ENCODE measurements around the gene ZNF710. TPM values are rescaled to one million over a fixed set of nuclear protein-coding genes. Genes with fewer than 3 reads are reported as not detected.

The ZNF710 gene
- total and polyA plus RNA-seq, 2 experiments from 2014 or later = 15.9 to 18.2 TPM

DNA sequence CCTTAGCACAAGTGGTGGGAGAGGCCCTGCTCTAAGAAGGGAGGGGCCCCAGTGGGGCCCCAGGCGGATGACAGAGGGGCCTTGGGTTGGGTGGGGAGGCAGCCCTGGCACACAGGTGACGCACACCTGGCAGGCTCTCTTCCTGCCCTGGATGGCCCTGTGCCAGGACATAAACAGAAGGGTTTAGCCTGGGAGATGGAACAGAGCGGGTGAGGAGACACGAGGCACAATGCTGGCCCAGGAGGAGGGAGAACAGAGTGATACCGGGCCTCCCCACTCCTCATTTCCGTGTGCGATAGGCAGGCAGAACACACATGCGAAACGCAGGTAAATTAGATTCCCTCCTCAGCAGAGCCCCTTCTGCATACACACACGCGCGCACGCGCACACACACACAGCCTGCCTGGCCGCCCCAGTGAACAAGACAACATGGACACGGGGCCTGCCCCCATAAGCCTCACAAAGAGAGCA is 61.4 kb downstream of the ZNF710 start:
- Mint-ChIP-seq H3K4me3 (no peak overlapping the region; the same call in 2 of the 3 replicates), H3K36me3 (ENCODE audit: low read depth) (no peaks in the 10 kb centered on the region; the same call in 1 of the 3 replicates), H3K4me1 (peaks cover 53% of the 10 kb centered on the region), H3K9me3 (no peaks in the 10 kb centered on the region), H3K27ac (peak overlapping the region; percentile 93), H3K27me3 (ENCODE audit: insufficient read depth, low read depth, poor library complexity) (peaks cover 26% of the 10 kb centered on the region)
- Histone ChIP-seq H4K20me1 (replicated peaks; ENCODE audit: insufficient read depth) (no peaks in the 10 kb centered on the region; the same call in 1 of the 2 replicates), H3K27ac (ENCODE audit: low read depth) (peak overlapping the region; percentile 85; the same call in 1 of the 2 replicates), H3F3A (replicated peaks; ENCODE audit: low read depth) (peaks cover 9% of the 10 kb centered on the region; the same call in 1 of the 2 replicates), H3K79me2 (replicated peaks; ENCODE audit: insufficient read depth) (0 out of 2 replicates have a peak, but pooled peaks cover 4% of the 10 kb centered on the region), H3K4me3 (peak overlapping the region; percentile 21; the same call in 1 of the 2 replicates), H2AFZ (no peak overlapping the region), H3K9me2 (ENCODE audit: insufficient read depth) (no peaks in the 10 kb centered on the region), H3K4me1 (ENCODE audit: insufficient read depth) (peaks cover 41% of the 10 kb centered on the region), H3K36me3 (ENCODE audit: insufficient read depth) (no peaks in the 10 kb centered on the region), H3K27me3 (ENCODE audit: insufficient read depth) (no peaks in the 10 kb centered on the region), H3K4me2 (peak overlapping the region; percentile 68)
- TF ChIP-seq EZH2phosphoT487 (IDR thresholded peaks at IDR 0.05; ENCODE audit: unreplicated experiment) = no peak
- no peak for TF ChIP-seq POLR2AphosphoS5 (IDR thresholded peaks at IDR 0.05; ENCODE audit: low read depth)
- TF ChIP-seq ZNF114 (CRISPR knock-in tag; IDR thresholded peaks at IDR 0.05) = no peak
- TF ChIP-seq JUNB (IDR thresholded peaks at IDR 0.05; ENCODE audit: unreplicated experiment) = no peak
- TF ChIP-seq, protein P1, sequence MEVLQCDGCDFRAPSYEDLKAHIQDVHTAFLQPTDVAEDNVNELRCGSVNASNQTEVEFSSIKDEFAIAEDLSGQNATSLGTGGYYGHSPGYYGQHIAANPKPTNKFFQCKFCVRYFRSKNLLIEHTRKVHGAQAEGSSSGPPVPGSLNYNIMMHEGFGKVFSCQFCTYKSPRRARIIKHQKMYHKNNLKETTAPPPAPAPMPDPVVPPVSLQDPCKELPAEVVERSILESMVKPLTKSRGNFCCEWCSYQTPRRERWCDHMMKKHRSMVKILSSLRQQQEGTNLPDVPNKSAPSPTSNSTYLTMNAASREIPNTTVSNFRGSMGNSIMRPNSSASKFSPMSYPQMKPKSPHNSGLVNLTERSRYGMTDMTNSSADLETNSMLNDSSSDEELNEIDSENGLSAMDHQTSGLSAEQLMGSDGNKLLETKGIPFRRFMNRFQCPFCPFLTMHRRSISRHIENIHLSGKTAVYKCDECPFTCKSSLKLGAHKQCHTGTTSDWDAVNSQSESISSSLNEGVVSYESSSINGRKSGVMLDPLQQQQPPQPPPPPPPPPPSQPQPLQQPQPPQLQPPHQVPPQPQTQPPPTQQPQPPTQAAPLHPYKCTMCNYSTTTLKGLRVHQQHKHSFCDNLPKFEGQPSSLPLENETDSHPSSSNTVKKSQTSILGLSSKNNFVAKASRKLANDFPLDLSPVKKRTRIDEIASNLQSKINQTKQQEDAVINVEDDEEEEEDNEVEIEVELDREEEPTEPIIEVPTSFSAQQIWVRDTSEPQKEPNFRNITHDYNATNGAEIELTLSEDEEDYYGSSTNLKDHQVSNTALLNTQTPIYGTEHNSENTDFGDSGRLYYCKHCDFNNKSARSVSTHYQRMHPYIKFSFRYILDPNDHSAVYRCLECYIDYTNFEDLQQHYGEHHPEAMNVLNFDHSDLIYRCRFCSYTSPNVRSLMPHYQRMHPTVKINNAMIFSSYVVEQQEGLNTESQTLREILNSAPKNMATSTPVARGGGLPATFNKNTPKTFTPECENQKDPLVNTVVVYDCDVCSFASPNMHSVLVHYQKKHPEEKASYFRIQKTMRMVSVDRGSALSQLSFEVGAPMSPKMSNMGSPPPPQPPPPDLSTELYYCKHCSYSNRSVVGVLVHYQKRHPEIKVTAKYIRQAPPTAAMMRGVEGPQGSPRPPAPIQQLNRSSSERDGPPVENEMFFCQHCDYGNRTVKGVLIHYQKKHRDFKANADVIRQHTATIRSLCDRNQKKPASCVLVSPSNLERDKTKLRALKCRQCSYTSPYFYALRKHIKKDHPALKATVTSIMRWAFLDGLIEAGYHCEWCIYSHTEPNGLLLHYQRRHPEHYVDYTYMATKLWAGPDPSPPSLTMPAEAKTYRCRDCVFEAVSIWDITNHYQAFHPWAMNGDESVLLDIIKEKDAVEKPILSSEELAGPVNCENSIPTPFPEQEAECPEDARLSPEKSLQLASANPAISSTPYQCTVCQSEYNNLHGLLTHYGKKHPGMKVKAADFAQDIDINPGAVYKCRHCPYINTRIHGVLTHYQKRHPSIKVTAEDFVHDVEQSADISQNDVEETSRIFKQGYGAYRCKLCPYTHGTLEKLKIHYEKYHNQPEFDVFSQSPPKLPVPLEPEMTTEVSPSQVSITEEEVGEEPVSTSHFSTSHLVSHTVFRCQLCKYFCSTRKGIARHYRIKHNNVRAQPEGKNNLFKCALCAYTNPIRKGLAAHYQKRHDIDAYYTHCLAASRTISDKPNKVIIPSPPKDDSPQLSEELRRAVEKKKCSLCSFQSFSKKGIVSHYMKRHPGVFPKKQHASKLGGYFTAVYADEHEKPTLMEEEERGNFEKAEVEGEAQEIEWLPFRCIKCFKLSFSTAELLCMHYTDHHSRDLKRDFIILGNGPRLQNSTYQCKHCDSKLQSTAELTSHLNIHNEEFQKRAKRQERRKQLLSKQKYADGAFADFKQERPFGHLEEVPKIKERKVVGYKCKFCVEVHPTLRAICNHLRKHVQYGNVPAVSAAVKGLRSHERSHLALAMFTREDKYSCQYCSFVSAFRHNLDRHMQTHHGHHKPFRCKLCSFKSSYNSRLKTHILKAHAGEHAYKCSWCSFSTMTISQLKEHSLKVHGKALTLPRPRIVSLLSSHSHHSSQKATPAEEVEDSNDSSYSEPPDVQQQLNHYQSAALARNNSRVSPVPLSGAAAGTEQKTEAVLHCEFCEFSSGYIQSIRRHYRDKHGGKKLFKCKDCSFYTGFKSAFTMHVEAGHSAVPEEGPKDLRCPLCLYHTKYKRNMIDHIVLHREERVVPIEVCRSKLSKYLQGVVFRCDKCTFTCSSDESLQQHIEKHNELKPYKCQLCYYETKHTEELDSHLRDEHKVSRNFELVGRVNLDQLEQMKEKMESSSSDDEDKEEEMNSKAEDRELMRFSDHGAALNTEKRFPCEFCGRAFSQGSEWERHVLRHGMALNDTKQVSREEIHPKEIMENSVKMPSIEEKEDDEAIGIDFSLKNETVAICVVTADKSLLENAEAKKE (CRISPR knock-in tag; IDR thresholded peaks at IDR 0.05) = no peak
- no peak for TF ChIP-seq CREB1 (CRISPR knock-in tag; IDR thresholded peaks at IDR 0.05; ENCODE audit: low read depth)
- TF ChIP-seq, protein P2, sequence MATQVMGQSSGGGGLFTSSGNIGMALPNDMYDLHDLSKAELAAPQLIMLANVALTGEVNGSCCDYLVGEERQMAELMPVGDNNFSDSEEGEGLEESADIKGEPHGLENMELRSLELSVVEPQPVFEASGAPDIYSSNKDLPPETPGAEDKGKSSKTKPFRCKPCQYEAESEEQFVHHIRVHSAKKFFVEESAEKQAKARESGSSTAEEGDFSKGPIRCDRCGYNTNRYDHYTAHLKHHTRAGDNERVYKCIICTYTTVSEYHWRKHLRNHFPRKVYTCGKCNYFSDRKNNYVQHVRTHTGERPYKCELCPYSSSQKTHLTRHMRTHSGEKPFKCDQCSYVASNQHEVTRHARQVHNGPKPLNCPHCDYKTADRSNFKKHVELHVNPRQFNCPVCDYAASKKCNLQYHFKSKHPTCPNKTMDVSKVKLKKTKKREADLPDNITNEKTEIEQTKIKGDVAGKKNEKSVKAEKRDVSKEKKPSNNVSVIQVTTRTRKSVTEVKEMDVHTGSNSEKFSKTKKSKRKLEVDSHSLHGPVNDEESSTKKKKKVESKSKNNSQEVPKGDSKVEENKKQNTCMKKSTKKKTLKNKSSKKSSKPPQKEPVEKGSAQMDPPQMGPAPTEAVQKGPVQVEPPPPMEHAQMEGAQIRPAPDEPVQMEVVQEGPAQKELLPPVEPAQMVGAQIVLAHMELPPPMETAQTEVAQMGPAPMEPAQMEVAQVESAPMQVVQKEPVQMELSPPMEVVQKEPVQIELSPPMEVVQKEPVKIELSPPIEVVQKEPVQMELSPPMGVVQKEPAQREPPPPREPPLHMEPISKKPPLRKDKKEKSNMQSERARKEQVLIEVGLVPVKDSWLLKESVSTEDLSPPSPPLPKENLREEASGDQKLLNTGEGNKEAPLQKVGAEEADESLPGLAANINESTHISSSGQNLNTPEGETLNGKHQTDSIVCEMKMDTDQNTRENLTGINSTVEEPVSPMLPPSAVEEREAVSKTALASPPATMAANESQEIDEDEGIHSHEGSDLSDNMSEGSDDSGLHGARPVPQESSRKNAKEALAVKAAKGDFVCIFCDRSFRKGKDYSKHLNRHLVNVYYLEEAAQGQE (IDR thresholded peaks at IDR 0.05; ENCODE audit: unreplicated experiment) = no peak
- TF ChIP-seq, protein P3, sequence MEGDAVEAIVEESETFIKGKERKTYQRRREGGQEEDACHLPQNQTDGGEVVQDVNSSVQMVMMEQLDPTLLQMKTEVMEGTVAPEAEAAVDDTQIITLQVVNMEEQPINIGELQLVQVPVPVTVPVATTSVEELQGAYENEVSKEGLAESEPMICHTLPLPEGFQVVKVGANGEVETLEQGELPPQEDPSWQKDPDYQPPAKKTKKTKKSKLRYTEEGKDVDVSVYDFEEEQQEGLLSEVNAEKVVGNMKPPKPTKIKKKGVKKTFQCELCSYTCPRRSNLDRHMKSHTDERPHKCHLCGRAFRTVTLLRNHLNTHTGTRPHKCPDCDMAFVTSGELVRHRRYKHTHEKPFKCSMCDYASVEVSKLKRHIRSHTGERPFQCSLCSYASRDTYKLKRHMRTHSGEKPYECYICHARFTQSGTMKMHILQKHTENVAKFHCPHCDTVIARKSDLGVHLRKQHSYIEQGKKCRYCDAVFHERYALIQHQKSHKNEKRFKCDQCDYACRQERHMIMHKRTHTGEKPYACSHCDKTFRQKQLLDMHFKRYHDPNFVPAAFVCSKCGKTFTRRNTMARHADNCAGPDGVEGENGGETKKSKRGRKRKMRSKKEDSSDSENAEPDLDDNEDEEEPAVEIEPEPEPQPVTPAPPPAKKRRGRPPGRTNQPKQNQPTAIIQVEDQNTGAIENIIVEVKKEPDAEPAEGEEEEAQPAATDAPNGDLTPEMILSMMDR (conservative IDR thresholded peaks at IDR 0.05; ENCODE audit: low read depth in 2 of 2) = no peak
- no peak for TF ChIP-seq ZNF331 (CRISPR knock-in tag; IDR thresholded peaks at IDR 0.05; ENCODE audit: low read depth)
- no peak for TF ChIP-seq STAT1 (IDR thresholded peaks at IDR 0.05; ENCODE audit: unreplicated experiment)
- no peak for DNase-seq (ENCODE audit: low spot score)
- ATAC-seq = peak; percentile 12
